GM18520 (cell line): ENCODE results near the gene HIF1A.
"Not testable (repeated sequence)": the region's sequence is repeated elsewhere in the genome, so short reads cannot be mapped to it uniquely, and the experiment has no call there.

Source experiments
- ATAC-seq: cut with Tn5 transposase; IDR thresholded peaks from one replicate; pipeline ENCODE4 v1.9.1; 2021; ENCODE audit not compliant: unreplicated experiment

The HIF1A gene

DNA sequence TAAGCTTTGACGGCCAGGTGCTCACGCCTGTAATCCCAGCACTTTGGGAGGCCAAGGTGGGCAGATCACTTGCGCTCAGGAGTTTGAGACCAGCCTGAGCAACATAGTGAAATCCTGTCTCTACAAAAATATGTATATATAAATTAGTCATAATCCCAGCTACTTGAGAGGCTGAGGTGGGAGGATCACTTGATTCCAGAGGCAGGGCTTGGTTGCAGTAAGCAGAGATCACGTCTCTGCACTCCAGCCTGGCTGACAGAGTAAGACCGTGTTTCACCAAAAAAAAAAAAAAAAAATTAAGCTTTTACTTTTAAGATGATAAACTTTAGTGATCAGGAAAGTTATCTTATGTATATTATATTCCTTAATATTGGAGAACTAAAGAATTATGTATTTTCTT lies 48.9 kb downstream of the HIF1A start:
- no peak for ATAC-seq

- ATAC-seq, result not testable (repeated sequence)
These were observed 51.0 kb downstream of the HIF1A start for GRCh38 chr14:61746346-61746745.

DNA sequence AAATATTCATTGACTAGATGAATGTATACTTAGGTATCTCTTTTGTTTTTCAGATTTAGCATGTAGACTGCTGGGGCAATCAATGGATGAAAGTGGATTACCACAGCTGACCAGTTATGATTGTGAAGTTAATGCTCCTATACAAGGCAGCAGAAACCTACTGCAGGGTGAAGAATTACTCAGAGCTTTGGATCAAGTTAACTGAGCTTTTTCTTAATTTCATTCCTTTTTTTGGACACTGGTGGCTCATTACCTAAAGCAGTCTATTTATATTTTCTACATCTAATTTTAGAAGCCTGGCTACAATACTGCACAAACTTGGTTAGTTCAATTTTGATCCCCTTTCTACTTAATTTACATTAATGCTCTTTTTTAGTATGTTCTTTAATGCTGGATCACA lies 51.6 kb downstream of the HIF1A start:
- ATAC-seq, result no peak

GRCh38 chr14:61747342-61747741 lies 52.0 kb downstream of the HIF1A start:
- ATAC-seq, result no peak

GRCh38 chr14:61749264-61749663 lies 54.0 kb downstream of the HIF1A start:
- no peak for ATAC-seq

DNA sequence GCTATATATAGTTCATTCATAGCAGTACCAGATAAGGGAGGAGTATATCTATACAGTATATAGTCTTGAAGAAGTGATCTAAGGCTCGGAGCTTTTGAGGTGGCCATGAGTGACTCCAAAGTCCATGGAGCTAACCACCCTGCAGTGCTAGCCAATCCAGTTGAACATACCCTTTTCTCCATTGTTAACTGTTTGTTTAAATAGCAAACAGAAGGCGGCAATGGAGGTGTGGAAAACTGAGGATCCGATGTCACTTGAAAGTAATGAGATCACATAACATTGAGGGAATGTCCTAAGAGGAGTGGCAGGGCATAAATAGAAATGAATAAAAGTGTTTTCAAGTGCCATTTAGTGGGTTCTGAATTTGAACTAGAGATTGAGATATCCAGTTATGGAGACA lies 54.6 kb downstream of the HIF1A start:
- ATAC-seq, result no peak

- peak; percentile 92 for ATAC-seq
These were observed 55.6 kb downstream of the HIF1A start for GRCh38 chr14:61750708-61751474.

DNA sequence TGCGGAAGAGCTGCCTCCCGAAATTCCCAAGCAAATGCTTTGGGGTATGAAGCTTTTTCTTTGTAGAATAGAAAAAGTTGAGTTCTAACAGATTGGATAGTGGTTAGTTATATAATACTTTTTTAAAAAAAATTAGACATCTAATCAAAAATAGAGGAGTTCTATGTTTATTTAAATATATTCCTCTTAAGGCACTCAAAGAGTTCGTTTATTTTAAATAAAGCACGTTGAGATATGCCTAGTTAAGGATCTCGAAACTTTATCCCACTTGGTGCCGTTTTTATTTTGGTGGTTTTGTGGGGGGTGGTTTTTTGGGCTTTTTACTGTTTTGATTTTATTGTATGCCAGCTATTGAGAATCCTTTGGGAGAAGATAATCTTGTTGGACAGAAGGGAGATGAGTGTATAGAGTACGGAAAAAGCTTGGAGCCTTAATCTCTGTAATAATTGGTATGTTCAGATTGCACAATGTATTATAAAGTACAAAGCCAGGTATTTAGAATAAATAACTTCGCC lies 56.2 kb downstream of the HIF1A start:
- no peak for ATAC-seq

DNA sequence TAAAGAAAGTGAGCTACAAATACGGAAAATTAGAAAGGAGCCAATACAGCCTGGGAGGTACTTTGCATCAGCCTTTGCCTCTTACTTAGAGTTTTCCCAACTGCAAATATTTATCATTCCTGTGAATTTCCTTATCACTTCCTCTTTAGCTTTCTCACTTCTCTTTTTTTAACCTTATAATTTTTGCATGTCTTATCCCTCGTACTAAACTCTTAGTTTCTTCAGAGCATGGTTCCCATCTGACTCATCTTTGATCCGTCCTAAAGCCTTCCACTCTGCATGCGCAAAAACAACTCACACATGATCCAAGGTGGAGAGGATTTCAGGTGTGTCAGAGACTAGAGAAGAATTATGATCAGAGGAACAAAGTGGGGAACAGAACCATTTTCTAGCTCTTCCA lies 57.3 kb downstream of the HIF1A start:
- ATAC-seq, result peak; percentile 26

DNA sequence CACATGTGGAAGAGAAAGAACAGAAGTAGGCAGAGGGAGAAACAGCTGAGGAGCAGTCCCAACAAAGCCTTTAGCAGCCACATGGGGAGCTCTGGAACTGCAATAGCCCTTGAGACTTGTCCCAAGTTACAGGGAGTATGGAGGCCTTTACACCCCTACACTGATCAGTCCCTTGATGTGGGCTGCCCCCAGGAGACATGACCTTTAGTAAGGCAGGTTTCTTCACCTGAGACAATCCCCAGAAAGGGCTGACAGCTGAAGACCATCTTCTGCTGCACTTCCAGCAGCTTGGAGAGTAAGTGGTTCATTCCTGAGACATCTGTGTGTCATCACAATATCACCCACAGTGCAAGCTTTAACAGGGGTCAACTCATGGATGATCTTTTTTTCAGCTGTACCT lies 58.3 kb downstream of the HIF1A start:
- ATAC-seq, result no peak

DNA sequence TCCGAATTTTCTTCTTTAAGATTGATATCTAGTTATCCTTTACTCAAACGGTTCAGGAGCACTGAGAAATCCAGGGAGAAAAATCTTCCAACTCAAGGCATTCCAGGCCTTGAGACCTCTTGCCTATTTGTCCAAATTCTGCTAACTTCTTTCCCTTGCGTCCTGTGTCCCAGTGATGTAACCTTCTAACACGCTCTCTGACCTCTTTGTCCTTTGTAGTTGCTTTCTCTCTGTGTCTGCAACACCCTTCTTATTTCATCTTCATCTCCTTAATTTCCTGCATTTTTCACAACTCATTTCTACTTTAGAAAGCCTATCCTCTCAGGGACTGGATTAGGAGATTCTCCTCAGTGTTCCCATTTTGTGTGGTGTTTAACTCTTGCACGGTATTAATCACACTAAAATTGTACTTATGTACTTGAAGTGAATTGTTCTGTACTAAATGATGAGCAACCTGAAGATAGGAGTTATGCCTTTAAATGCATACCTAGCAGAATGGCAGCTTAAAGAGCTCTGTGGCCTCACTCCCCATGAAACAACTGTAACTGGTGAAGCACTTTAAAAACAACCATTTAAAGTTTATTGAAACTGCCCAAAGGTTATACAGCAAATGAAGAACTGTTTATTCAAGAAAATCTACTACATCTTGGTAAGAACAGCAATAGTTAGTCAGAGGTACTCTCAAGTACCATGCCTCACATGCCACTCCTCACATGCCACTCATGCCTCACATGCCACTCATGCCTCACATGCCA lies 59.5 kb downstream of the HIF1A start:
- ATAC-seq, result no peak

GRCh38 chr14:61755382-61755742 lies 60.0 kb downstream of the HIF1A start:
- ATAC-seq, result not testable (repeated sequence)

DNA sequence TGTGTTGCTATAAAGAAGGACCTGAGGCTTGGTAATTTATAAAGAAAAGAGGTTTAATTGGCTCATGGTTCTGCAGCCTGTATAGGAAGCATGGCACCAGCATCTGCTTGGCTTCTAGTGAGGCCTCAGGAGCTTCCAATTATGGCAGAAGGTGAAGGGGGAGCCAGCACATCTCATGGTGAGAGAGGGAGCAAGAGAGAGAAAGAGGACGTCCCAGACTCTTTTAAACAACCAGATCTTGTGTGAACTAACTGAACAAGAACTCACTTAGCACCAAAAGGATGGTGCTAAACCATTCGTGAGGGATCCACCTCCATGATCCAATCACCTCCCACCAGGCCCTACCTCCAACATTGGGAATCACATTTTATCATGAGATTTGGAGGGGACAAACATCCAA lies 60.8 kb downstream of the HIF1A start:
- ATAC-seq, result no peak

DNA sequence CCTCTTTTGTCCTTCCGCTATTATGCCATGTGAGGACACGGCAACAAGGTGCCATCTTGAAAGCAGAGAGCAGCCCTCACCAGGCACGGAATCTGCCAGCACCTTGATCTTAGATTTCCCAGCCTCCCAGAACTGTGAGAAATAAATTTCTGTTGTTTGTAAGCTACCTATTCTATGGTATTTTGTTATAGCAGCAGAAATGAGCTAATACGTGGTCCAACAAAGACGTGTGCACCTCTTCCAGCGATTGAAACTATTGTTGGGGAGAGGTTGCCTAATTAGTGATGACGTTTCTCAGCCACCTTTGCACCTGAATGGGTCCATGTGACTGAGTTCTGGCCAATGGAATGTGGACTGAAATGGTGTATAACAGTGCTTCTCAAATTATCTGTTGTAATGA lies 64.6 kb downstream of the HIF1A start:
- ATAC-seq, result no peak

DNA sequence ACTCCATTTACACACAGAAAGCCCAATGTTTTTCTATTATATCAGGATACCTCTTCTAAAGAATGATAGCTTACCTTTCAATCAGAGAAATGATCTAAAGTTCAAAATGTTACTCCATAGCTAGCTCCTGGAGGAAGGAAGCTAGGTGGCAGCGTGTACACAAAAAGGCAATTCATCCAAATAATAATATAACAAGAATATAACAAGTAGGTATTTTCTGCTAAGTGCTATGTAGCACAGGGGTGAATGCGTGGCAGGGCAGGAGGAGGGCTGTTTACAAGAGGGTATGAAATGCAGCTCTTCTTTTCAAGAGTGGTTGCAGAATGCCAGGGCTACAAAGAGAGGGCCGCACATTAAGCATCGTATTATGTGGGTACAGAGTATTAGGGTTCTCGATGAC lies 66.2 kb downstream of the HIF1A start:
- ATAC-seq, result no peak

DNA sequence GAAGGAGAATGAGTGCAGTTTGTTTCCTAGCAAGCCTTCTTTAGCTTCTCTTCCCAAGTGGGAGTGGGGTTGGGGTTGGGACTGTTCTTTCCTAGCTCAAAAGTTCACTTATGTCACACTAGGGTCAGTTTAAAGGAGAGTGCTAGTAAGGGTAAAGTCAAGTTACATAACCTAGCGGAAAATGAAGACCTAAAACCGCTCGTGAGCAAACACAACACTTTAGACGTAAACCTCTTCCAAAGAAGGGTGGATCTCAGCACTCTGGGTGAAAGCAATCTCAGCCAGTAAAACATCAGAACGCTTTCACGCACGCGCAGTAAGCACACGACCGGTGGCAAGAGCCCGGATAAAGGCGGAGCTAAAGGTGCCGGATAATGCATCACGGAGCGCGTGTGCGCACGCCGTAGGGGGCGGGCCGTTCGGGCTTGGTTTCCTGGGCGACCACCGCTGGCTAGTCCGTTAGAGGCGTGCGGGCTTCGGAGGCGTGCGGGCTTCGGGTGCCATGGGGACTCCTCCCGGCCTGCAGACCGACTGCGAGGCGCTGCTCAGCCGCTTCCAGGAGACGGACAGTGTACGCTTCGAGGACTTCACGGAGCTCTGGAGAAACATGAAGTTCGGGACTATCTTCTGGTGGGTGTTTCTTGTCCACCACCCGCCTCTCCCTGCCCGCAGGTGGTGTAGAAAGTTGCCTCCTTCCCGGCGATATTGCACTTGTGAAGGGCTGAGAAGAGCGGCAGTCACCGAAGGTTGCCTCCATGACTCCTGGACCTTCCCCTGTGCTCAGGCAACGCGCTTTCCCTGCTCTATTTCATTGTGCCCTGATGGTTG lies 66.9 kb downstream of the HIF1A start, which contains the start of gene SNAPC1:
SNAPC1 (plus strand) TSS at position 462 of the 828 bp plus-strand sequence; CDS start at position 503, 41 bp downstream.
- ATAC-seq, result peak; percentile 94

- ATAC-seq, result no peak
These were observed 69.2 kb downstream of the HIF1A start for GRCh38 chr14:61764342-61765122.

DNA sequence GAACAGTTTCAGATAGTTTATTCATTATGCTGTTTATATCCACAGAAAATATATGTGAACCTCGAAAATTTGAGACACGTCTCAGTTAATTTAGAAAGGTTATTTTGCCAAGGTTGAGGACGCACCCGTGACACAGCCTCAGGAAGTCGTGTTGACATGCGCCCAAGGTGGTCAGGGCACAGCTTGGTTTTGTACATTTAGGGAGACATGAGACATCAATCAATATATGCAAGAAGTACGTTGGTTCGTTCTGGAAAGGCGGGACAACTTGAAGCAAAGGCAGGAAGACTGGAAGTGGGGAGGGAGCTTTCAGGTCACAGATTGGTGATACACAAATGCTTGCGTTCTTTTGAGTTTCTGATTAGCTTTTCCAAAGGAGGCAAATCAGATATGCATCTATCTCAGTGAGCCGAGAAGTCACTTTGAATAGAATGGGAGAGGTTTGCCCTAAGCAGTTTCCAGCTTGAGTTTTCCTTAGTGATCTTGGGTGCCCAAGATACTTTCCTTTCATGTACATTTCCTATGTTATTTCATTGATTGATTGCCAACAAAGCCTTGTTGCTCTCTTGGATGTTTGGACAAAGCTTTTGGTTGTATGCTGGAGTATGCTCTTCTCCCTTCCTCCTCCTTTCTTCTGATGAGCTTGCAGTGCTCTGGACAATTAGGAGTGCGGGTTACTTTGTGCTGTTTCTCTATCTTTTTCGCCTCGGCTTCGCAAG lies 70.1 kb downstream of the HIF1A start:
- no peak for ATAC-seq

- no peak for ATAC-seq
These were observed 70.8 kb downstream of the HIF1A start for GRCh38 chr14:61766151-61766550.

- ATAC-seq, result no peak
These were observed 72.9 kb downstream of the HIF1A start for GRCh38 chr14:61768240-61768639.
